Smooth muscle cell (in vitro differentiated cells): ENCODE data around the gene TLR1. TPM values are rescaled to one million over a fixed set of nuclear protein-coding genes. Genes with fewer than 3 reads are reported as not detected.
A peak's percentile ranks its signal among the peaks of the same experiment; 100 is the strongest.

Source experiments
- DNase-seq: peaks from one replicate; lab custom pipeline; 2025; ENCODE audit not compliant: unreplicated experiment; lab: John Stamatoyannopoulos, UW
- H2AFZ ChIP-seq: fragments of 200-600 bp; sonication (generic); 2 replicates; pipeline ENCODE4 v1.6.0; 2016; ENCODE audit warnings: antibody characterized with exemption, low read depth, mild to moderate bottlenecking
- H3F3A ChIP-seq: fragments of 200-600 bp; sonication (generic); 2 replicates; pipeline ENCODE4 v1.6.0; 2017; ENCODE audit warnings: antibody characterized with exemption, low read depth
- H3K27ac ChIP-seq: fragments of 200-600 bp; sonication (generic); 2 replicates; pipeline ENCODE4 v1.5.1; 2016; ENCODE audit warnings: low read depth, mild to moderate bottlenecking
- H3K27me3 ChIP-seq: fragments of 200-600 bp; sonication (generic); 2 replicates; pipeline ENCODE4 v1.6.1; 2016; ENCODE audit warnings: low read depth, mild to moderate bottlenecking
- H3K36me3 ChIP-seq: fragments of 200-600 bp; sonication (generic); 2 replicates; pipeline ENCODE4 v1.5.1; 2016; ENCODE audit warnings: low read depth
- H3K4me1 ChIP-seq: fragments of 200-600 bp; sonication (generic); 2 replicates; pipeline ENCODE4 v1.5.1; 2016; ENCODE audit warnings: low read depth
- H3K4me2 ChIP-seq: fragments of 200-600 bp; sonication (generic); 2 replicates; pipeline ENCODE4 v1.6.0; 2016; ENCODE audit warnings: mild to moderate bottlenecking
- H3K4me3 ChIP-seq: fragments of 200-600 bp; sonication (generic); 2 replicates; pipeline ENCODE4 v1.5.1; 2016; ENCODE audit warnings: mild to moderate bottlenecking
- H3K79me2 ChIP-seq: fragments of 200-600 bp; sonication (generic); 2 replicates; pipeline ENCODE4 v1.6.0; 2016; ENCODE audit warnings: low read depth, mild to moderate bottlenecking
- H3K9ac ChIP-seq: fragments of 200-600 bp; sonication (generic); 2 replicates; pipeline ENCODE4 v1.6.0; 2016; ENCODE audit warnings: low read depth
- H3K9me3 ChIP-seq: fragments of 200-600 bp; sonication (generic); replicated peaks from 2 replicates; pipeline ENCODE4 v1.5.1; 2016; ENCODE audit warnings: low read depth
- H4K20me1 ChIP-seq: fragments of 200-600 bp; sonication (generic); 2 replicates; pipeline ENCODE4 v1.6.0; 2016; ENCODE audit warnings: low read depth
- CTCF ChIP-seq: fragments of 200-600 bp; sonication (generic); IDR thresholded peaks from 2 replicates; pipeline ENCODE4 v1.5.1; 2017; ENCODE audit warnings: borderline replicate concordance, mild to moderate bottlenecking, antibody characterized with exemption; ENCODE audit not compliant: insufficient read depth, poor library complexity, severe bottlenecking
- WGBS: methylation state at CpG from one replicate; pipeline ENCODE4 v1.1.7; 2016; ENCODE audit warnings: low lambda C conversion rate; 5-methylcytosine and 5-hydroxymethylcytosine counted together
- polyA plus RNA-seq: library from polyadenylated mRNA; unstranded; fragments of >200 nt; fragmentation: Nextera tagmentation; extraction: Ambion mirVana; gene quantifications from 2 replicates; pipeline ENCODE4 v1.2.1, GENCODE V29; 2016
- total RNA-seq: library from RNA; depleted of rRNA; stranded (reverse); fragments of >200 nt; gene quantifications from 2 replicates; pipeline ENCODE4 v1.2.3, GENCODE V29; 2014

Gene TLR1
- total and polyA plus RNA-seq, 2 experiments from 2014 or later = 0.54 to 2.0 TPM

GRCh38 chr4:38803833-38804653, 548 bp downstream of the TLR1 start:
- Histone ChIP-seq H3K4me1 (no peaks in the 10 kb centered on the region), H3F3A (no peaks in the 10 kb centered on the region), H3K27me3 (no peaks in the 10 kb centered on the region), H3K36me3 (no peaks in the 10 kb centered on the region), H2AFZ (peak overlapping the region; percentile 70), H3K27ac (no peak overlapping the region), H3K9me3 (no peaks in the 10 kb centered on the region), H4K20me1 (no peaks in the 10 kb centered on the region), H3K79me2 (no peaks in the 10 kb centered on the region), H3K4me3 (no peak overlapping the region), H3K9ac (no peak overlapping the region), H3K4me2 (no peak overlapping the region)
- DNase-seq = no peak
- TF ChIP-seq CTCF = no peak
- WGBS = 76% methylated on average over 6 of the region's 6 CpGs

- Histone ChIP-seq H2AFZ (no peak overlapping the region), H3K4me1 (no peaks in the 10 kb centered on the region), H3K4me3 (no peak overlapping the region), H3K79me2 (no peaks in the 10 kb centered on the region), H3K27ac (no peak overlapping the region), H3K36me3 (no peaks in the 10 kb centered on the region), H3K27me3 (no peaks in the 10 kb centered on the region), H3K9me3 (no peaks in the 10 kb centered on the region), H3K9ac (no peak overlapping the region), H4K20me1 (no peaks in the 10 kb centered on the region), H3F3A (no peaks in the 10 kb centered on the region), H3K4me2 (no peak overlapping the region)
- no peak for TF ChIP-seq CTCF
- DNase-seq = no peak
- 96% methylated on average over 15 of the region's 15 CpGs for WGBS
Measured at GRCh38 chr4:38802561-38803355, 1.8 kb downstream of the TLR1 start.

- no peak for DNase-seq
- no peak for TF ChIP-seq CTCF
- no peak overlapping the region for H3K9ac ChIP-seq
- WGBS = 94% methylated on average over 3 of the region's 3 CpGs
- no peak overlapping the region for H3K27ac ChIP-seq
- no peaks in the 10 kb centered on the region for H4K20me1 ChIP-seq
- H3K4me2 ChIP-seq = no peak overlapping the region
- H3K4me1 ChIP-seq = no peaks in the 10 kb centered on the region
- no peak overlapping the region for H3K4me3 ChIP-seq
- H3K27me3 ChIP-seq = no peaks in the 10 kb centered on the region
- H3K9me3 ChIP-seq = no peaks in the 10 kb centered on the region
- no peaks in the 10 kb centered on the region for H3K36me3 ChIP-seq
- H3F3A ChIP-seq = no peaks in the 10 kb centered on the region
- no peak overlapping the region for H2AFZ ChIP-seq
- no peaks in the 10 kb centered on the region for H3K79me2 ChIP-seq
Measured at GRCh38 chr4:38800961-38801450, 3.6 kb downstream of the TLR1 start.
